Body of pancreas (tissue), 4 donors: ENCODE results near the gene CCL18.

Experiments
- POLR2A ChIP-seq, 3 donors: fragments of 450-650 bp; IDR thresholded peaks; one replicate each; pipeline ENCODE4 v1.6.1; 2016; ENCODE audit warnings: antibody characterized with exemption in 3 of 3, mild to moderate bottlenecking in 2 of 3
- TF ChIP-seq, protein P1 (sequence below), 7 experiments: fragments of 450-650 bp in 4 of 7; fragments of 200-600 bp in 3 of 7; sonication (generic) in 3 of 7; IDR thresholded peaks; one replicate each; pipeline ENCODE4 v1.5.1; 2016 to 2019; ENCODE audit warnings: antibody characterized with exemption in 7 of 7

DNA sequence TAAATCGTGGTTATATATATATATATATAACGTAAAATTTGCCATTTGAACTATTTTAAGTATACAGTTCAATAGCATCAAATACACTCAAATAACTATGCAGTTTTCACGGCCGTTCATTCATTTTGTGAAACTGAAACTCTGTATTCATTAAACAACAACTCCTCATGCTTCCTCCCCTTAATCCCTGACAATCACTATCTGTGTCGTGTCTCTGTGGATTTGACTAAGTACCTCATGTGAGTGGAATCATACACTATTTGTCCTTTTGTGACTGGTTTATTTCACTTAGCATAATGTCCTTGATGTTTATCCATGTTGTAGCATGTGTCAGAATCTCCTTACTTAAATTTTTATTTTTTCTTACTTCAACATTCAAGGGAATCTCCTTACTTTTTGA lies 49.1 kb upstream of the CCL18 start:
- TF ChIP-seq, protein P1, sequence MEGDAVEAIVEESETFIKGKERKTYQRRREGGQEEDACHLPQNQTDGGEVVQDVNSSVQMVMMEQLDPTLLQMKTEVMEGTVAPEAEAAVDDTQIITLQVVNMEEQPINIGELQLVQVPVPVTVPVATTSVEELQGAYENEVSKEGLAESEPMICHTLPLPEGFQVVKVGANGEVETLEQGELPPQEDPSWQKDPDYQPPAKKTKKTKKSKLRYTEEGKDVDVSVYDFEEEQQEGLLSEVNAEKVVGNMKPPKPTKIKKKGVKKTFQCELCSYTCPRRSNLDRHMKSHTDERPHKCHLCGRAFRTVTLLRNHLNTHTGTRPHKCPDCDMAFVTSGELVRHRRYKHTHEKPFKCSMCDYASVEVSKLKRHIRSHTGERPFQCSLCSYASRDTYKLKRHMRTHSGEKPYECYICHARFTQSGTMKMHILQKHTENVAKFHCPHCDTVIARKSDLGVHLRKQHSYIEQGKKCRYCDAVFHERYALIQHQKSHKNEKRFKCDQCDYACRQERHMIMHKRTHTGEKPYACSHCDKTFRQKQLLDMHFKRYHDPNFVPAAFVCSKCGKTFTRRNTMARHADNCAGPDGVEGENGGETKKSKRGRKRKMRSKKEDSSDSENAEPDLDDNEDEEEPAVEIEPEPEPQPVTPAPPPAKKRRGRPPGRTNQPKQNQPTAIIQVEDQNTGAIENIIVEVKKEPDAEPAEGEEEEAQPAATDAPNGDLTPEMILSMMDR (IDR thresholded peaks at IDR 0.05): no peak
- TF ChIP-seq POLR2A (IDR thresholded peaks at IDR 0.05): no peak
